KOPT-K1 (cell line): ENCODE results near the gene RBM14.
"Not testable (repeated sequence)": the region's sequence is repeated elsewhere in the genome, so short reads cannot be mapped to it uniquely, and the experiment has no call there.

ENCODE experiments used
- H3K27ac ChIP-seq: fragments of 200-600 bp; sonication (generic); 2 replicates; pipeline ENCODE4 v1.5.1; 2016; ENCODE audit warnings: antibody characterized with exemption, mild to moderate bottlenecking, low read depth, low read length; ENCODE audit not compliant: poor library complexity, severe bottlenecking
- H3K36me3 ChIP-seq: fragments of 200-600 bp; sonication (generic); 2 replicates; pipeline ENCODE4 v1.5.1; 2017; ENCODE audit warnings: antibody characterized with exemption, mild to moderate bottlenecking, low read length, moderate library complexity; ENCODE audit not compliant: insufficient read depth
- H3K9me3 ChIP-seq: fragments of 200-600 bp; sonication (generic); 2 replicates; pipeline ENCODE4 v1.5.1; 2017; ENCODE audit warnings: antibody characterized with exemption, low read length, mild to moderate bottlenecking; ENCODE audit not compliant: insufficient read depth, poor library complexity, severe bottlenecking

RBM14 gene

GRCh38 chr11:66637557-66638176, 21.2 kb downstream of the RBM14 start:
- peak overlapping the region; percentile 82 for H3K27ac ChIP-seq
- peaks cover 82% of the 10 kb centered on the region for H3K36me3 ChIP-seq
- no peaks in the 10 kb centered on the region for H3K9me3 ChIP-seq

GRCh38 chr11:66638177-66639065, 22.0 kb downstream of the RBM14 start, which contains the start of gene RBM4:
TSS of gene RBM4 (plus strand) at chr11:66638703. CDS start at chr11:66639712, 1,009 bp downstream.
- peaks cover 82% of the 10 kb centered on the region for H3K36me3 ChIP-seq
- H3K27ac ChIP-seq = peak within 1 kb of the TSS; percentile 82

GRCh38 chr11:66639066-66639813, 22.8 kb downstream of the RBM14 start:
- H3K27ac ChIP-seq = peak overlapping the region; percentile 82
- H3K36me3 ChIP-seq = peaks cover 82% of the 10 kb centered on the region

More at GRCh38 chr11:66638177-66639065, 22.0 kb downstream of the RBM14 start, which contains the start of gene RBM4:
- H3K9me3 ChIP-seq = no peaks in the 10 kb centered on the region

GRCh38 chr11:66639814-66640340, 23.4 kb downstream of the RBM14 start:
- Histone ChIP-seq H3K27ac (peak overlapping the region; percentile 82), H3K36me3 (peaks cover 82% of the 10 kb centered on the region)
- not testable (repeated sequence) for H3K9me3 ChIP-seq

More at GRCh38 chr11:66639066-66639813, 22.8 kb downstream of the RBM14 start:
- no peaks in the 10 kb centered on the region for H3K9me3 ChIP-seq

- peaks cover 84% of the 10 kb centered on the region for H3K36me3 ChIP-seq
- no peak overlapping the region for H3K27ac ChIP-seq
- no peaks in the 10 kb centered on the region for H3K9me3 ChIP-seq
Measured at GRCh38 chr11:66641834-66642233, 25.4 kb downstream of the RBM14 start.

GRCh38 chr11:66643745-66644437, 27.5 kb downstream of the RBM14 start:
- Histone ChIP-seq H3K27ac (no peak overlapping the region), H3K9me3 (no peaks in the 10 kb centered on the region), H3K36me3 (peaks cover 99% of the 10 kb centered on the region)

GRCh38 chr11:66646828-66647227, 30.4 kb downstream of the RBM14 start:
- Histone ChIP-seq H3K9me3 (no peaks in the 10 kb centered on the region), H3K27ac (no peak overlapping the region), H3K36me3 (peaks cover 100% of the 10 kb centered on the region)

GRCh38 chr11:66649903-66650302, 33.5 kb downstream of the RBM14 start:
- peaks cover 99% of the 10 kb centered on the region for H3K36me3 ChIP-seq
- H3K27ac ChIP-seq = no peak overlapping the region
- H3K9me3 ChIP-seq = no peaks in the 10 kb centered on the region

- no peaks in the 10 kb centered on the region for H3K9me3 ChIP-seq
- peaks cover 98% of the 10 kb centered on the region for H3K36me3 ChIP-seq
- H3K27ac ChIP-seq = no peak overlapping the region
Measured at GRCh38 chr11:66651016-66651415, 34.6 kb downstream of the RBM14 start.

- no peak overlapping the region for H3K27ac ChIP-seq
- no peaks in the 10 kb centered on the region for H3K9me3 ChIP-seq
- peaks cover 97% of the 10 kb centered on the region for H3K36me3 ChIP-seq
Measured at GRCh38 chr11:66652651-66653050, 36.2 kb downstream of the RBM14 start.

- Histone ChIP-seq H3K27ac (no peak overlapping the region), H3K9me3 (no peaks in the 10 kb centered on the region), H3K36me3 (peaks cover 97% of the 10 kb centered on the region)
Measured at GRCh38 chr11:66653123-66653522, 36.7 kb downstream of the RBM14 start.

GRCh38 chr11:66659763-66660162, 43.3 kb downstream of the RBM14 start:
- peaks cover 95% of the 10 kb centered on the region for H3K36me3 ChIP-seq
- no peaks in the 10 kb centered on the region for H3K9me3 ChIP-seq
- no peak overlapping the region for H3K27ac ChIP-seq

- peaks cover 99% of the 10 kb centered on the region for H3K36me3 ChIP-seq
- no peaks in the 10 kb centered on the region for H3K9me3 ChIP-seq
Measured at GRCh38 chr11:66663741-66664296, 47.4 kb downstream of the RBM14 start.

GRCh38 chr11:66665369-66665768, 48.9 kb downstream of the RBM14 start:
- H3K36me3 ChIP-seq = peaks cover 99% of the 10 kb centered on the region
- no peaks in the 10 kb centered on the region for H3K9me3 ChIP-seq
- H3K27ac ChIP-seq = no peak overlapping the region

More at GRCh38 chr11:66663741-66664296, 47.4 kb downstream of the RBM14 start:
- no peak overlapping the region for H3K27ac ChIP-seq
